NCI-H187 treated with DMSO at 0.1 percent for 48 hours (cell line): Measurements from ENCODE around the gene SLC35F4.
"Not testable (repeated sequence)": the region's sequence is repeated elsewhere in the genome, so short reads cannot be mapped to it uniquely, and the experiment has no call there.

ENCODE experiments used
- DNase-seq: peaks from one replicate; lab custom pipeline; 2025; lab: John Stamatoyannopoulos, UW

The SLC35F4 gene

GRCh38 chr14:57725399-57726077 is 140.4 kb downstream of the SLC35F4 start:
- no peak for DNase-seq

GRCh38 chr14:57722141-57722540 is 143.8 kb downstream of the SLC35F4 start:
- DNase-seq, result not testable (repeated sequence)

- no peak for DNase-seq
Observed at GRCh38 chr14:57714487-57714931, 151.4 kb downstream of the SLC35F4 start.

- no peak for DNase-seq
Observed at GRCh38 chr14:57712698-57713097, 153.2 kb downstream of the SLC35F4 start.

- DNase-seq, result no peak
Observed at GRCh38 chr14:57712102-57712501, 153.8 kb downstream of the SLC35F4 start.

- DNase-seq, result no peak
Observed at GRCh38 chr14:57709909-57710308, 156.0 kb downstream of the SLC35F4 start.

DNA sequence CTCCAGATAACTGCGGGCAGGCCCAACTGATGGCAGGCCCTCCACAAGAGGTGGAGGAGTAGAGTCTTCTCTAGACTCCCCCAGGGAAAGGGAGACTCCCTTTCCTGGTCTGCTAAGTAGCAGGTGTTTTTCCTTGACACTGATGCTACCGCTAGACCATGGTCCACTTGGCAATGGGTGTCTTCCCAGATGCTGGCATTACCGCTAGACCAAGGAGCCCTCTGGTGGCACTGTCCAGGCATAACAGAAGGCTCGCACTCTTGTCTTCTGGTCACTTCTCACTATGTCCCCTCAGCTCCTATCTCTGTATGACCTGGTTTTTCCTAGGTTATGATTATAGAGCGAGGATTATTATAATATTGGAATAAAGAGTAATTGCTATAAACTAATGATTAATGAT is 156.8 kb downstream of the SLC35F4 start:
- DNase-seq, result not testable (repeated sequence)

DNA sequence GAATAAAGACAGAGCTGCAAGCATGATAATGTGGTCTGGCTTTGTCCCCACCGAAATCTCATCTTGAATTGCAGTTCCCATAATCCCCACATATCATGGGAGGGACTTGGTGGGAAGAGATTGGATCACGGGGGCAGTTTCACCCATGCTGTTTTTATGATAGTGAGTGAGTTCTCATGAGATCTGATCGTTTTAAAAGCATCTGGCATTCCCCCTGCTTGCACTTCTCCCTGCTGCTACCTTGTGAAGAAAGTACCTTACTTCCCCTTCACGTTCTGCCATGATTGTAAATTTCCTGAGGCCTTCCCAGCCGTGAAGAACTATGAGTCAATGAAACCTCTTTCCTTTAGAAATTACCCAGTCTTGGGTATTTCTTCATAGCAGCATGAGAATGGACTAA is 158.7 kb downstream of the SLC35F4 start:
- DNase-seq, result no peak

GRCh38 chr14:57704763-57705162 is 161.1 kb downstream of the SLC35F4 start:
- DNase-seq, result no peak

GRCh38 chr14:57699947-57700346 is 165.9 kb downstream of the SLC35F4 start:
- no peak for DNase-seq

- DNase-seq, result no peak
Observed at GRCh38 chr14:57692671-57693070, 173.2 kb downstream of the SLC35F4 start.

DNA sequence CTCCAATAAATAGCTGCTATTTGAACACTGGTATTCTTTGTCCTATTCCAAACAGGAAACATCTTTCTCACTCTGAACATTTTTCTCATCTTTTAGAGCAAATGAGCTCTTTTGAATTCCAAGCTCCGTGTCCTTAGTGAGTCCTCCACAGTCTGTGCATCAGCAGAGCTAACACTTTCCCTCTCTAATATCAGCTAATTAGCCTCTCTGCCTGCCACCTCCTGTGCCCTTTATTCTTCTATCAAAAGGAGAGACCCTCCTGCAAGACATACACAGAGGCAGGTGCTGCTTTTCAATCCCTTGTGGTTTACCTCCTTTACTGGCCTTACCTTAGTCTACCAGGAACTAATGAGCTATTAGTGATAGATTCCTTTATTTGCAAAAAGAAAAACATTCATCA is 178.5 kb downstream of the SLC35F4 start:
- no peak for DNase-seq

- no peak for DNase-seq
Observed at GRCh38 chr14:57686304-57686703, 179.6 kb downstream of the SLC35F4 start.

GRCh38 chr14:57671021-57671420 is 194.9 kb downstream of the SLC35F4 start:
- no peak for DNase-seq

- DNase-seq, result no peak
Observed at GRCh38 chr14:57660208-57660607, 205.7 kb downstream of the SLC35F4 start.

- DNase-seq, result no peak
Observed at GRCh38 chr14:57659052-57659451, 206.8 kb downstream of the SLC35F4 start.

- DNase-seq, result no peak
Observed at GRCh38 chr14:57657487-57657886, 208.4 kb downstream of the SLC35F4 start.

GRCh38 chr14:57656853-57657252 is 209.0 kb downstream of the SLC35F4 start:
- DNase-seq, result no peak

DNA sequence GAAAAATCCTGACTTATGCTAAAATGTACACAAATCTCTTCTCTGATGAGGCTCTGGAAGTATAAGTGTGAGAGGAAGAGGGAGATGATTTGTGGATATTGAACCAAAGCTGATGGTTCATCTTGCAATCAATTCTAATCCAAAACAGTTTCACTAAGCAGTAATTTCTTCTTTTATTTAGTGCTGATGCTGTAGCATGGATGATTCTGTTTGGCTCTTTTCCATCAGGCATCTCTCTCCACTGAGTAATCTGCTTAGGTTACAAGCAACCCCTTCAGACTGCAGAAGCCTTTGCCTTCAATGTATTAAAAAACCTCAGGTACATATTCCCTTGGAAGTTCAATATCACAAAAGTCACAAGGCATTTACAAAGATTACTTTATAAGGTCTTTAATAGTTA is 213.1 kb downstream of the SLC35F4 start:
- DNase-seq, result no peak

DNA sequence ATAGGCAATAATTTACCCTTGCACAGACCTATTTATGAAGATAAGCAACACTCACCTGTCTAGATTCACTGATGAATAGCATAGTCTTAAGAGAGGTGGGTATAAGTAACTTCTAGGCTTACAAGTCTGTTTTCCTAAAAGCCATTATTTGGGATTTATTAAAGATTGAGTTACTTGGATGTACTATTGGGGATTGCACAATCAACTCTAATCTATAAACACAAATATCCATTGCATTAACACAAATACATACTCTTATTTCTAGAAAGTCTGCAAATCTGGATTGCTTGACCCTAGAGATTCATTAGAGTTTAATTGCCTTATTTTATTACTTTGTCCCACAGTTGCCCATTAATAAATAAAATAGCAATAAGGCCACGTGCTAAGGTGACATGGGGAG is 224.1 kb downstream of the SLC35F4 start:
- no peak for DNase-seq

DNA sequence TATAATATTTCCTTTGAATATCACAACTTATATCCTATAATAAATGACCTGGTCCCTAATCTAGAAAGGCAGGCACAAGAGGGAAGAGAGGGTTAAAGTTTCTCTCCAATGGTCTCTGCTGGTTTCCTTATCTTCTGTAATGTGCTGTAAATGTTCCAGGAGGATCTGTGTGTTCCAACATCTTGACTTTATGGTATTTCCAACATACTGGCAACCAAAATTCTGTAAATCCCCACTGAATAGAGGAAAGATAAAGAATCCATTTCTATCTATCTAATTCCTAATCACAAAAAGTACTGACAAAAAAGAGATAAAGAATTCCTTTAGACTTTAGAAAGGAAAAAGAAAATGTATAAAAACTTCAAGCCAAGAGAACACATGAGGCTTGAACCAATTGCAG is 225.9 kb downstream of the SLC35F4 start:
- DNase-seq, result no peak

DNA sequence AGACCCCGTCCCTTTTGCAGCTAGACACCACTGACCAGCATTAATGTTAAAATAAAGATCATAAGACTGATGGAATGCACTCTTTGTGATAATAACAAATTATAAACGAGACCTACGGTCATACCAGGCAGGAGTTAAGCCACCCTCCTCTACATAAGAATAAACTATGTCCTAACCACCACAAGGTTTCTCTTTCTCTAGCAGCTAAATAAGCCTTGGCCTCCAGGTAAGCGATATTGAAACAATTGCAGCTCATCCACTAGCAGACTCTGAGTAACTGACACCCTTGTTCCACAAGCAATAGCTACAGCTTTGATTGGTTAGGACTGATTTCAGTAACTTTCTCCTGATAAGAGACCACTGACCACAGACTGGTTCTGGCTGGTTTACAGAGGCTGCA is 228.0 kb downstream of the SLC35F4 start:
- no peak for DNase-seq

DNA sequence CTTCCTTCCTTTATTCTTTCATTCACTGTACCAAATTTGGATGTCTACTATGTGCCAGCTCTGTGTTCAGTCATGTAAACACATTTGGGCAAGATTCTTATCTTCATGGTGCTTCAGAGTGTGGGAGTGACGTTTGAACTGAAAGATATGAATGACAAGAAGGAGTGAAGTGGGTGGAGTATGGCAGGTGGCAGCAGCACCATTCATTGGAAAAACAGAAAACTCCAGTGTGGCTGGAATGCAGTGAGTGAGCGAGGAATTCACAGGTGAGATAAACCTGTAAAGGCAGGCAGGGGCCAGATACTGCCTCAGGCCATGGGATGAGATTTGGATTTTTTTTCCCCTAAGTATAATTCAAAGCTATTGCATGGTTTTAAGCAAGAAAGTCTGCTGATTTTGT is 231.6 kb downstream of the SLC35F4 start:
- DNase-seq, result no peak

DNA sequence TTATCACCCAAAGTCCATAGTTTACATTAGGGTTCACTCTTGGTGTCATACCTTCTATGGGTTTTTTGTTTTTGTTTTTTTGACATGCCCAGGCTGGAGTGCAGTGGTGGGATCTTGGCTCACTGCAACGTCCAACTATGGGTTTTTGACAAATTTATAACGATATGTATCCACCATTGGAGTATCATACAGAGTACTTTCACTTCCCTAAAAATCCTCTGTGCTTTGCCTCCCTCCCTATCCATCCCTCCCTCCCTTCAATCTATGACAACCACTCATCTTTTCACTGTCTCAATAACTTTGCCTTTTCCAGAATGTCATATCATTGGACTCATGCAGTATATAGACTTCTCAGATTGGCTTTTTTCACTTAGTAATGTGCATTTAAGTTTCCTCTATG is 233.2 kb downstream of the SLC35F4 start:
- DNase-seq, result no peak
